Right lobe of liver (tissue), 6 donors: ENCODE measurements around the gene RPS21. TPM values are rescaled to one million over a fixed set of nuclear protein-coding genes. Genes with fewer than 3 reads are reported as not detected.
A peak's percentile ranks its signal among the peaks of the same experiment; 100 is the strongest.

ENCODE experiments used
- ATAC-seq, 4 donors: fragments of 200-7000 bp; cut with Tn5 transposase; one replicate each; pipeline ENCODE4 v1.9.1; 2020; ENCODE audit warnings: mild to moderate bottlenecking in 4 of 4, moderate library complexity in 4 of 4
- DNase-seq, 3 donors: peaks; one replicate each; pipeline ENCODE4 v3.0.0-alpha.2; 2020
- H3K27ac ChIP-seq, 3 donors: fragments of 200-600 bp; one replicate each; pipeline ENCODE4 v1.8.0; 2022
- H3K27me3 ChIP-seq, 2 donors: fragments of 200-600 bp; one replicate each; pipeline ENCODE4 v1.8.0; 2022
- H3K36me3 ChIP-seq, 4 donors: fragments of 200-600 bp; sonication (generic) in 1 of 4; one replicate each; pipeline versions ENCODE4 v1.5.1 to v1.8.0; 2017 to 2022; ENCODE audit warnings: control low read depth in 1 of 4
- H3K4me1 ChIP-seq, 4 donors: fragments of 200-600 bp; sonication (generic) in 1 of 4; one replicate each; pipeline versions ENCODE4 v1.5.1 to v1.8.0; 2017 to 2022; ENCODE audit warnings: control low read depth in 1 of 4
- H3K4me3 ChIP-seq, 3 donors: fragments of 200-600 bp; one replicate each; pipeline ENCODE4 v1.8.0; 2022
- H3K9me3 ChIP-seq, 4 donors: fragments of 200-600 bp; sonication (generic) in 1 of 4; one replicate each; pipeline versions ENCODE4 v1.5.1 to v1.8.0; 2017 to 2022; ENCODE audit warnings: control low read depth in 1 of 4
- CTCF ChIP-seq, 4 donors: fragments of 200-600 bp in 3 of 4; fragments of 450-650 bp in 1 of 4; IDR thresholded peaks; one replicate each; pipeline versions ENCODE4 v1.5.1 to v1.8.0; 2016 to 2022; ENCODE audit warnings: antibody characterized with exemption in 4 of 4, mild to moderate bottlenecking in 2 of 4
- POLR2A ChIP-seq: fragments of 450-650 bp; IDR thresholded peaks from one replicate; pipeline ENCODE4 v1.6.1; 2017; ENCODE audit warnings: antibody characterized with exemption, mild to moderate bottlenecking
- WGBS: methylation state at CpG from one replicate; pipeline ENCODE4 v1.1.6; 2018; ENCODE audit warnings: low coverage, low lambda C conversion rate; ENCODE audit not compliant: insufficient coverage; ENCODE audit errors: missing lambda C conversion rate; 5-methylcytosine and 5-hydroxymethylcytosine counted together
- intact Hi-C, 2 donors: fragments of 100-400 bp; cut with DNase I; formaldehyde crosslinking; loops; one replicate each; pipeline versions ENCODE4 v1.11.2 to v1.14.1; 2022
- total RNA-seq, 6 experiments: library from RNA; depleted of rRNA in 2 of 6; stranded (reverse); fragments of >200 nt in 2 of 6; fragmentation: NEBNext Ultra II Directional in 3 of 6; extraction: Animal tissue kit (Norgen Biotek cat#: 25700) in 3 of 6; gene quantifications; one replicate each; pipeline versions ENCODE4 v1.1.0 to v1.2.4, GENCODE V29; 2016 to 2023
- donor health status: DM: no; HTN: yes; CAD: no.
- donor health status: DM: no; HTN: no; CAD: no.
- donor health status: DM: no; HTN: no; CAD: no.
- donor health status: DM: no; HTN: yes; CAD: no.
- donor health status: DM: no; HTN: yes; CAD: no.

The RPS21 gene
- total RNA-seq, 6 experiments from 2014 or later: 339 to 696 (median 413) TPM

- no peak overlapping the region for H3K27ac ChIP-seq
- no peaks in the 10 kb centered on the region for H3K27me3 ChIP-seq
- TF ChIP-seq CTCF (IDR thresholded peaks at IDR 0.05) (no peak), POLR2A (no peak)
- intact Hi-C loops: no loop called here
- no peaks in the 10 kb centered on the region for H3K36me3 ChIP-seq
- no CpG with 5 or more reads among the region's 20 CpGs for WGBS
- ATAC-seq (no peak), DNase-seq (peak; percentile 23 to 57 (median 43))
- peaks cover 0 to 41% (median 17%) of the 10 kb centered on the region in 4 donors for H3K4me1 ChIP-seq
- no peak overlapping the region for H3K4me3 ChIP-seq
- H3K9me3 ChIP-seq: no peaks in the 10 kb centered on the region
Observed at GRCh38 chr20:62362991-62363919, 23.6 kb upstream of the RPS21 start.

GRCh38 chr20:62363920-62364851, 22.7 kb upstream of the RPS21 start:
- no peaks in the 10 kb centered on the region for H3K27me3 ChIP-seq

GRCh38 chr20:62364911-62365736, 21.8 kb upstream of the RPS21 start:
- no peak for TF ChIP-seq POLR2A
- TF ChIP-seq CTCF (IDR thresholded peaks at IDR 0.05): no peak
- DNase-seq (peak; percentile 26 to 49 (median 44)), ATAC-seq (no peak)
- H3K4me3 ChIP-seq: no peak overlapping the region
- H3K4me1 ChIP-seq: peaks cover 0 to 49% (median 22%) of the 10 kb centered on the region in 4 donors
- H3K9me3 ChIP-seq: no peaks in the 10 kb centered on the region
- no peaks in the 10 kb centered on the region for H3K27me3 ChIP-seq
- no peaks in the 10 kb centered on the region for H3K36me3 ChIP-seq
- intact Hi-C loops: no loop called here
- no peak overlapping the region for H3K27ac ChIP-seq
- 77% methylated on average over 4 of the region's 27 CpGs for WGBS

More at GRCh38 chr20:62363920-62364851, 22.7 kb upstream of the RPS21 start:
- no peak overlapping the region for H3K27ac ChIP-seq
- no peak for TF ChIP-seq CTCF (IDR thresholded peaks at IDR 0.05)
- no peak for TF ChIP-seq POLR2A
- DNase-seq (peak; percentile 35 to 54 (median 51)), ATAC-seq (peak in 2 of 4 donors; percentile 13 to 34)
- H3K4me3 ChIP-seq: no peak overlapping the region
- intact Hi-C loops: no loop called here
- WGBS: 57% methylated on average over 1 of the region's 22 CpGs
- no peaks in the 10 kb centered on the region for H3K9me3 ChIP-seq
- H3K4me1 ChIP-seq: peaks cover 0 to 41% (median 17%) of the 10 kb centered on the region in 4 donors
- no peaks in the 10 kb centered on the region for H3K36me3 ChIP-seq
